ENCODE measurements around the gene CTPS2. TPM values are rescaled to one million over a fixed set of nuclear protein-coding genes. Genes with fewer than 3 reads are reported as not detected.

Gene CTPS2
- polyA plus RNA-seq, 3 donors: 1.4 to 3.4 (median 2.8) TPM

DNA sequence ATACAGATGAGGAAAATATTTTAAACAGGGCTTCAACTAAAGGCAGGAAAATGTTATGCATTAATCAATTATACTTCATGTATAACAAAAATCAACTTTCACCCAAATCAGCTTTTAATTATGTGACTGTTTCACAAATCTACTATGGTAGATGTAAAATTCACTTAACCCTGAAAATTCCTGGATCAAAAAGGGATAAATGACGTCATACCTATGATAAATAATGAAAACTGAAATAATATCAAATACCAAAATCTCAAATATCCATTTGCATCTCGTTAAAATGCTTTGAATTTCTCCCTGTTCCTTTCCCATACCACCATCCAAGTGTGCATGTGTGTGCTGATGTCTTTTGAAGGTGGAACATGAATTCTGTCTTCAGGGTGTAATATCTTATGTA, 51.0 kb downstream of the CTPS2 start:
- H3K9me3 Mint-ChIP-seq: peaks cover 0 to 3% (median 0%) of the 10 kb centered on the region in 7 donors
- Histone ChIP-seq H3K9me3 (replicated peaks in 1 of 2; ENCODE audit: control insufficient read depth in 1 of 2, insufficient read depth in 1 of 2, low read length in 2 of 2) (no peaks in the 10 kb centered on the region), H3K4me2 (replicated peaks; ENCODE audit: extremely low read depth, low read length, poor library complexity, severe bottlenecking) (no peak overlapping the region), H3K27me3 (ENCODE audit: control insufficient read depth in 2 of 2, insufficient read depth in 2 of 2, low read length in 2 of 2) (peaks cover 0 to 7% of the 10 kb centered on the region in 2 donors), H3K27ac (ENCODE audit: low read depth in 1 of 2, low read length in 2 of 2) (no peak overlapping the region), H3K4me1 (ENCODE audit: control insufficient read depth in 1 of 2, insufficient read depth in 2 of 2, low read length in 2 of 2) (no peaks in the 10 kb centered on the region), H3K9ac (ENCODE audit: insufficient read depth, low read length, poor library complexity, severe bottlenecking) (no peak overlapping the region), H2AFZ (ENCODE audit: insufficient read depth, low read depth, low read length, poor library complexity, severe bottlenecking) (no peak overlapping the region), H4K20me1 (ENCODE audit: insufficient read depth, low read length) (no peaks in the 10 kb centered on the region), H3K4me3 (replicated peaks in 1 of 3; ENCODE audit: low read depth in 2 of 3, low read length in 3 of 3) (no peak overlapping the region), H3K36me3 (replicated peaks in 1 of 2; ENCODE audit: control insufficient read depth in 1 of 2, insufficient read depth in 2 of 2, low read length in 2 of 2) (peaks cover 0 to 3% of the 10 kb centered on the region in 2 donors), H3K79me2 (ENCODE audit: insufficient read depth, low read length) (no peaks in the 10 kb centered on the region)
- no peaks in the 10 kb centered on the region for H3K4me1 Mint-ChIP-seq
- no peak overlapping the region for H3K27ac Mint-ChIP-seq
- peaks cover 0 to 23% (median 0%) of the 10 kb centered on the region in 3 donors for H3K27me3 Mint-ChIP-seq (ENCODE audit: low read depth in 3 of 3)
- H3K36me3 Mint-ChIP-seq: peaks cover 10 to 20% of the 10 kb centered on the region in 2 donors
- DNase-seq: no peak
- intact Hi-C loops (cut with micrococcal nuclease): no loop called here
- no peak overlapping the region for H3K4me3 Mint-ChIP-seq
- WGBS (ENCODE audit: insufficient coverage): no CpG with 5 or more reads among the region's 2 CpGs
- TF ChIP-seq, protein P1, sequence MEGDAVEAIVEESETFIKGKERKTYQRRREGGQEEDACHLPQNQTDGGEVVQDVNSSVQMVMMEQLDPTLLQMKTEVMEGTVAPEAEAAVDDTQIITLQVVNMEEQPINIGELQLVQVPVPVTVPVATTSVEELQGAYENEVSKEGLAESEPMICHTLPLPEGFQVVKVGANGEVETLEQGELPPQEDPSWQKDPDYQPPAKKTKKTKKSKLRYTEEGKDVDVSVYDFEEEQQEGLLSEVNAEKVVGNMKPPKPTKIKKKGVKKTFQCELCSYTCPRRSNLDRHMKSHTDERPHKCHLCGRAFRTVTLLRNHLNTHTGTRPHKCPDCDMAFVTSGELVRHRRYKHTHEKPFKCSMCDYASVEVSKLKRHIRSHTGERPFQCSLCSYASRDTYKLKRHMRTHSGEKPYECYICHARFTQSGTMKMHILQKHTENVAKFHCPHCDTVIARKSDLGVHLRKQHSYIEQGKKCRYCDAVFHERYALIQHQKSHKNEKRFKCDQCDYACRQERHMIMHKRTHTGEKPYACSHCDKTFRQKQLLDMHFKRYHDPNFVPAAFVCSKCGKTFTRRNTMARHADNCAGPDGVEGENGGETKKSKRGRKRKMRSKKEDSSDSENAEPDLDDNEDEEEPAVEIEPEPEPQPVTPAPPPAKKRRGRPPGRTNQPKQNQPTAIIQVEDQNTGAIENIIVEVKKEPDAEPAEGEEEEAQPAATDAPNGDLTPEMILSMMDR (IDR thresholded peaks at IDR 0.05): no peak

DNA sequence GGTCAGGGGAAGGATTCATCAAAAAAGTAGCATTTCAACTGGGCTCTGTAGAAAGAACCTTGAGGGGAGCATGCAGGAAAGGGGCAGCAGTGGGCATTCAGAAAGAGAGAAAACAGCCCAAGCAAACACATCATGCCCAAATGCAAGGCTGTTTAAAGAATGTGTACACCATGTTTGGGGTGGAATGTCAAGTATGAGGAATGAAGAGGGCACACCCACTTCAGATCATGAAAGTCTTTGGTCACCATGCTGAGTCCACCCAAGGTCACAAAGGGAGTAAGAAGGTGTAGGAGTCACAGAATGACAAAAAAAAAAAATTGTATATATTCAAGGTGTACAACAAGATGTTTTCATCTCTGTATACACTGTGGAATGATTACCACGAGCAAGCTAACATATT, 53.1 kb downstream of the CTPS2 start:
- Mint-ChIP-seq H3K4me1 (no peaks in the 10 kb centered on the region), H3K27ac (no peak overlapping the region), H3K9me3 (no peaks in the 10 kb centered on the region), H3K36me3 (peaks cover 5% of the 10 kb centered on the region in 2 donors), H3K4me3 (no peak overlapping the region), H3K27me3 (ENCODE audit: low read depth in 3 of 3) (peaks cover 0 to 26% (median 0%) of the 10 kb centered on the region in 3 donors)
- no peak overlapping the region for H3K9ac ChIP-seq (ENCODE audit: insufficient read depth, low read length, poor library complexity, severe bottlenecking)
- no peaks in the 10 kb centered on the region for H3K4me1 ChIP-seq (ENCODE audit: control insufficient read depth in 1 of 2, insufficient read depth in 2 of 2, low read length in 2 of 2)
- no peak overlapping the region for H3K4me2 ChIP-seq (replicated peaks; ENCODE audit: extremely low read depth, low read length, poor library complexity, severe bottlenecking)
- no peak overlapping the region for H3K4me3 ChIP-seq (replicated peaks in 1 of 3; ENCODE audit: low read depth in 2 of 3, low read length in 3 of 3)
- no CpG with 5 or more reads among the region's 1 CpG for WGBS (ENCODE audit: insufficient coverage)
- intact Hi-C loops (cut with micrococcal nuclease): no loop called here
- no peaks in the 10 kb centered on the region for H4K20me1 ChIP-seq (ENCODE audit: insufficient read depth, low read length)
- no peak overlapping the region for H2AFZ ChIP-seq (ENCODE audit: insufficient read depth, low read depth, low read length, poor library complexity, severe bottlenecking)
- no peaks in the 10 kb centered on the region for H3K36me3 ChIP-seq (replicated peaks in 1 of 2; ENCODE audit: control insufficient read depth in 1 of 2, insufficient read depth in 2 of 2, low read length in 2 of 2)
- DNase-seq: no peak
- H3K79me2 ChIP-seq (ENCODE audit: insufficient read depth, low read length): no peaks in the 10 kb centered on the region
- H3K27ac ChIP-seq (ENCODE audit: low read depth in 1 of 2, low read length in 2 of 2): no peak overlapping the region
- H3K9me3 ChIP-seq (replicated peaks in 1 of 2; ENCODE audit: control insufficient read depth in 1 of 2, insufficient read depth in 1 of 2, low read length in 2 of 2): no peaks in the 10 kb centered on the region
- TF ChIP-seq, protein P1 (IDR thresholded peaks at IDR 0.05): no peak
- H3K27me3 ChIP-seq (ENCODE audit: control insufficient read depth in 2 of 2, insufficient read depth in 2 of 2, low read length in 2 of 2): peaks cover 0 to 7% of the 10 kb centered on the region in 2 donors

Data from CD14-positive monocyte (primary cell).